ENCODE data around the gene SLC22A31.

The SLC22A31 gene

GRCh38 chr16:89209522-89210044 is 9.2 kb upstream of the SLC22A31 start:
- no peak for DNase-seq
- Histone ChIP-seq H3K4me1 (ENCODE audit: low read length) (no peaks in the 10 kb centered on the region), H3K27me3 (replicated peaks; ENCODE audit: insufficient read depth, low read length) (peaks cover 10% of the 10 kb centered on the region; the same call in 1 of the 2 replicates), H2AFZ (ENCODE audit: low read length) (no peak overlapping the region), H3K4me2 (ENCODE audit: low read depth, low read length) (no peak overlapping the region), H3K9me2 (replicated peaks; ENCODE audit: insufficient read depth, low read length) (no peaks in the 10 kb centered on the region), H3K79me2 (ENCODE audit: low read length) (no peaks in the 10 kb centered on the region), H4K20me1 (ENCODE audit: insufficient read depth, low read length) (no peaks in the 10 kb centered on the region), H3K36me3 (replicated peaks; ENCODE audit: insufficient read depth, low read length) (no peaks in the 10 kb centered on the region), H3K4me3 (ENCODE audit: low read length) (no peak overlapping the region), H3K9ac (ENCODE audit: low read length) (no peak overlapping the region), H3F3A (ENCODE audit: insufficient read depth, low read length) (no peaks in the 10 kb centered on the region), H3K27ac (ENCODE audit: low read length) (no peak overlapping the region), H3K9me3 (replicated peaks; ENCODE audit: insufficient read depth, low read length) (no peaks in the 10 kb centered on the region)
- TF ChIP-seq EZH2phosphoT487 (IDR thresholded peaks at IDR 0.05; ENCODE audit: low read length) (no peak), EZH2 (optimal IDR thresholded peaks at IDR 0.05; ENCODE audit: low read depth, low read length) (no peak), CTCF (IDR thresholded peaks at IDR 0.05; ENCODE audit: low read length) (no peak)

DNA sequence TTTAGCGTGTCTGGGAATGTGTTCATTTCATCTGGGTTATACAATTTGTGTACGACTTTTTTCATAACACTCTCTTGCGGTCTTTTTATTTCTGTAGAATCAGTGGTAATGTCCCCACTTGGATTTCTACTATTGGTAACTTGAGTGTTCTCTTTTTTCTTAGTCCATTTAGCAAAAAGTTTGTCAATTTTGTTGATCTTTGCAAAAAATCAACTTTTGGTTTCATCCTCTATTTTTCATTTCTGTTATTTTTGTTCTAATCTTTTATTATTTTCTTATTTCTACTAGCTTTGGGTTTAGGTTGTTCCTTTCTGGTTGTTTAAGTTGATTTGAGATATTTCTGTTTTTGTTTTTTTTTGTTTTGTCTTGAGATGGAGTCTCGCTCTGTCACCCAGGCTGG is 7.7 kb upstream of the SLC22A31 start:
- no peaks in the 10 kb centered on the region for H4K20me1 ChIP-seq (ENCODE audit: insufficient read depth, low read length)
- H3K4me3 ChIP-seq (ENCODE audit: low read length), result no peak overlapping the region

DNA sequence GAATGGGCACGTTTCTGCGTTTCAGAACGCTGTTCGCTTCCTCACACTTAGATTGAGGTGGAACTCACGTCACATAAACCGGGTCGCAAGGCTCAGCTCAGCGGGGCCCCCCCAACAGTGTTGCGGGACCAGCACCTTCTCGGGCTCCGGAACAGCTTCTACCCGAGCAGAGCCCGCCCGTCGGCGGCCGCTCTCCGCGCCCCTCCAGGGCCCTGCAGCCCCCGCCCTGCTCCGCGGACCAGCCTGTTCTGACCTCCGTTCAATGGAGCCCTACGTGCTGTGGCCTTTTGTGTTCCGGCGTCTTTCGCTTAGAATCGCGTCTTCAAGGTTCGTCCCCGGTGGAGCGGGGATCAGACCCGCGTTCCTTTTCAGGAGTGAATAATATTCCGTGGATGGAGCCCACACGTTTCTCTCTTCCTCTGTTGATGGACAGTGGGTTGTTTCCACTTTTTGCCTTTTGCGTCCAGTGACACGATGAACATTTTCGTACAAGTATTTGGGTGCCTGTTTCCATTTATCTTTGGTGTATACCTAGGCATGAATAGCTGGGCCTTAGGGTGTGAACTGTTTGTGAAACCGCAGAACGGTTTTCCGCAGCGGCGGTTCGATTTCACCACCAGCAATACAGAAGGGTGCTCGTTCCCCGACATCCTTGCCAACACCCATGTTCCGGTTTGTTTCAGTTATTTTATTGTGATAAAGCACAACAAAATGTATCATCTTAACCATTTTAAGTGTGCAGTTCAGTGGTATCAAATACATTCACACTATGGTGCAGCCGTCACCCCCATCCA is 2.3 kb upstream of the SLC22A31 start:
- H3K4me3 ChIP-seq (ENCODE audit: low read length), result no peak overlapping the region
- H3K9ac ChIP-seq (ENCODE audit: low read length), result no peak overlapping the region
- no peaks in the 10 kb centered on the region for H3K36me3 ChIP-seq (replicated peaks; ENCODE audit: insufficient read depth, low read length)
- no peak for DNase-seq
- no peak overlapping the region for H3K4me2 ChIP-seq (ENCODE audit: low read depth, low read length)
- TF ChIP-seq CTCF (IDR thresholded peaks at IDR 0.05; ENCODE audit: low read length), result no peak
- TF ChIP-seq EZH2phosphoT487 (IDR thresholded peaks at IDR 0.05; ENCODE audit: low read length), result no peak
- no peak for TF ChIP-seq EZH2 (optimal IDR thresholded peaks at IDR 0.05; ENCODE audit: low read depth, low read length)
- no peaks in the 10 kb centered on the region for H3K9me2 ChIP-seq (replicated peaks; ENCODE audit: insufficient read depth, low read length)
- H3K27me3 ChIP-seq (replicated peaks; ENCODE audit: insufficient read depth, low read length), result no peaks in the 10 kb centered on the region; the same call in 1 of the 2 replicates
- no peaks in the 10 kb centered on the region for H3K9me3 ChIP-seq (replicated peaks; ENCODE audit: insufficient read depth, low read length)
- no peaks in the 10 kb centered on the region for H3K4me1 ChIP-seq (ENCODE audit: low read length)
- no peaks in the 10 kb centered on the region for H3K79me2 ChIP-seq (ENCODE audit: low read length)
- no peak overlapping the region for H2AFZ ChIP-seq (ENCODE audit: low read length)
- H4K20me1 ChIP-seq (ENCODE audit: insufficient read depth, low read length), result no peaks in the 10 kb centered on the region
- H3F3A ChIP-seq (ENCODE audit: insufficient read depth, low read length), result no peaks in the 10 kb centered on the region
- no peak overlapping the region for H3K27ac ChIP-seq (ENCODE audit: low read length)

More for the DNA sequence above, 7.7 kb upstream of the SLC22A31 start:
- no peaks in the 10 kb centered on the region for H3K36me3 ChIP-seq (replicated peaks; ENCODE audit: insufficient read depth, low read length)
- no peak overlapping the region for H2AFZ ChIP-seq (ENCODE audit: low read length)
- no peak overlapping the region for H3K9ac ChIP-seq (ENCODE audit: low read length)
- no peaks in the 10 kb centered on the region for H3K9me2 ChIP-seq (replicated peaks; ENCODE audit: insufficient read depth, low read length)
- no peak overlapping the region for H3K4me2 ChIP-seq (ENCODE audit: low read depth, low read length)
- DNase-seq, result no peak
- H3K79me2 ChIP-seq (ENCODE audit: low read length), result no peaks in the 10 kb centered on the region
- TF ChIP-seq CTCF (IDR thresholded peaks at IDR 0.05; ENCODE audit: low read length) (no peak), EZH2phosphoT487 (IDR thresholded peaks at IDR 0.05; ENCODE audit: low read length) (no peak), EZH2 (optimal IDR thresholded peaks at IDR 0.05; ENCODE audit: low read depth, low read length) (no peak)
- H3K9me3 ChIP-seq (replicated peaks; ENCODE audit: insufficient read depth, low read length), result no peaks in the 10 kb centered on the region
- H3K27me3 ChIP-seq (replicated peaks; ENCODE audit: insufficient read depth, low read length), result peaks cover 10% of the 10 kb centered on the region; the same call in 1 of the 2 replicates
- H3F3A ChIP-seq (ENCODE audit: insufficient read depth, low read length), result no peaks in the 10 kb centered on the region
- H3K27ac ChIP-seq (ENCODE audit: low read length), result no peak overlapping the region
- no peaks in the 10 kb centered on the region for H3K4me1 ChIP-seq (ENCODE audit: low read length)

Data from MM.1S (cell line).